Activated CD8-positive, alpha-beta T cell treated with anti-CD3 and anti-CD28 coated beads for 36 hours (primary cell): Measurements from ENCODE around the gene EPB41L2. TPM values are rescaled to one million over a fixed set of nuclear protein-coding genes. Genes with fewer than 3 reads are reported as not detected.

ENCODE experiments used
- ATAC-seq: fragments of 200-7000 bp; cut with Tn5 transposase; one replicate; pipeline ENCODE4 v1.10.0; 2021; ENCODE audit warnings: mild to moderate bottlenecking, moderate library complexity
- CTCF ChIA-PET: fragments of 350-600 bp; sonication (Branson Sonifier 250); formaldehyde crosslinking; loops from one replicate; lab custom pipeline; 2021; ENCODE audit warnings: antibody characterized with exemption; lab: Charles Lee
- POLR2A ChIA-PET: fragments of 350-600 bp; sonication (Branson Sonifier 250); formaldehyde crosslinking; loops from one replicate; lab custom pipeline; 2021; ENCODE audit warnings: antibody characterized with exemption; lab: Charles Lee
- DNase-seq: peaks from one replicate; pipeline ENCODE4 v3.0.0-alpha.2; 2020
- H3K27ac Mint-ChIP-seq: one replicate; pipeline ENCODE4 v1.8.0; 2021; ENCODE audit warnings: mild to moderate bottlenecking, mixed read lengths
- H3K27me3 Mint-ChIP-seq: one replicate; pipeline ENCODE4 v1.8.0; 2021; ENCODE audit warnings: mixed read lengths
- H3K36me3 Mint-ChIP-seq: one replicate; pipeline ENCODE4 v1.8.0; 2021; ENCODE audit warnings: low read depth, mixed read lengths
- H3K4me1 Mint-ChIP-seq: one replicate; pipeline ENCODE4 v1.8.0; 2021; ENCODE audit warnings: low read depth, mixed read lengths
- H3K4me3 Mint-ChIP-seq: one replicate; pipeline ENCODE4 v1.8.0; 2021; ENCODE audit warnings: mild to moderate bottlenecking, moderate library complexity, mixed read lengths
- H3K9me3 Mint-ChIP-seq: one replicate; pipeline ENCODE4 v1.8.0; 2021; ENCODE audit warnings: mixed read lengths
- intact Hi-C: fragments of 100-400 bp; cut with micrococcal nuclease; formaldehyde crosslinking; loops from one replicate; pipeline ENCODE4 v1.10.0; 2022
- total RNA-seq, 2 experiments: library from RNA; stranded (reverse); gene quantifications; one replicate each; pipeline ENCODE4 v1.2.3, GENCODE V29; 2021
- TF ChIP-seq, protein P1 (sequence below): fragments of 200-600 bp; IDR thresholded peaks from one replicate; pipeline ENCODE4 v1.8.0; 2022; ENCODE audit warnings: antibody characterized with exemption, mild to moderate bottlenecking

Gene EPB41L2
- total RNA-seq, 2 experiments from 2014 or later, result 30.6 to 33.3 TPM

DNA sequence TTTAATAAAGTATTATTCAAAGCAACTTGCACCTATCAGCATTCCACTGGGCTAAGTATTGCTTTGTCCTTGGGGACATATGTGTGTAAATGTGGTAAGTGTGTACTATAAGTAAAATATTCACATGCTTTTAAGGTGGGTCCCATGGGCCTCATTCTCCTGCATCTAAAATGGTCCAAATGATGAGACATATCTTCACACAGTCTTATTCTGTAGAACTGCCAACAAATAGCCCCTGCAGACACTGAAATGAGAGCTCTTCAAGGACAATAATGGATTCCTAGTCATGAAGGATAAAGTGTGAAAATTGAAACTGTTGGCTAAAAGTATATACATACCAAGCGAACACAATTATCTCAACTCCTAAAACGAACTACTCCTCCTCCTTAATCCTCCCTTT is 154.1 kb downstream of the EPB41L2 start:
- intact Hi-C loops, result no loop called here
- no peak overlapping the region for H3K27ac Mint-ChIP-seq
- no peak overlapping the region for H3K4me3 Mint-ChIP-seq
- CTCF ChIA-PET, result no interaction called here
- H3K9me3 Mint-ChIP-seq, result no peaks in the 10 kb centered on the region
- H3K4me1 Mint-ChIP-seq, result peaks cover 9% of the 10 kb centered on the region
- ATAC-seq, result no peak
- H3K36me3 Mint-ChIP-seq, result peaks cover 4% of the 10 kb centered on the region
- DNase-seq, result no peak
- TF ChIP-seq, protein P1, sequence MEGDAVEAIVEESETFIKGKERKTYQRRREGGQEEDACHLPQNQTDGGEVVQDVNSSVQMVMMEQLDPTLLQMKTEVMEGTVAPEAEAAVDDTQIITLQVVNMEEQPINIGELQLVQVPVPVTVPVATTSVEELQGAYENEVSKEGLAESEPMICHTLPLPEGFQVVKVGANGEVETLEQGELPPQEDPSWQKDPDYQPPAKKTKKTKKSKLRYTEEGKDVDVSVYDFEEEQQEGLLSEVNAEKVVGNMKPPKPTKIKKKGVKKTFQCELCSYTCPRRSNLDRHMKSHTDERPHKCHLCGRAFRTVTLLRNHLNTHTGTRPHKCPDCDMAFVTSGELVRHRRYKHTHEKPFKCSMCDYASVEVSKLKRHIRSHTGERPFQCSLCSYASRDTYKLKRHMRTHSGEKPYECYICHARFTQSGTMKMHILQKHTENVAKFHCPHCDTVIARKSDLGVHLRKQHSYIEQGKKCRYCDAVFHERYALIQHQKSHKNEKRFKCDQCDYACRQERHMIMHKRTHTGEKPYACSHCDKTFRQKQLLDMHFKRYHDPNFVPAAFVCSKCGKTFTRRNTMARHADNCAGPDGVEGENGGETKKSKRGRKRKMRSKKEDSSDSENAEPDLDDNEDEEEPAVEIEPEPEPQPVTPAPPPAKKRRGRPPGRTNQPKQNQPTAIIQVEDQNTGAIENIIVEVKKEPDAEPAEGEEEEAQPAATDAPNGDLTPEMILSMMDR, result no peak
- no peaks in the 10 kb centered on the region for H3K27me3 Mint-ChIP-seq
- POLR2A ChIA-PET, result no interaction called here

DNA sequence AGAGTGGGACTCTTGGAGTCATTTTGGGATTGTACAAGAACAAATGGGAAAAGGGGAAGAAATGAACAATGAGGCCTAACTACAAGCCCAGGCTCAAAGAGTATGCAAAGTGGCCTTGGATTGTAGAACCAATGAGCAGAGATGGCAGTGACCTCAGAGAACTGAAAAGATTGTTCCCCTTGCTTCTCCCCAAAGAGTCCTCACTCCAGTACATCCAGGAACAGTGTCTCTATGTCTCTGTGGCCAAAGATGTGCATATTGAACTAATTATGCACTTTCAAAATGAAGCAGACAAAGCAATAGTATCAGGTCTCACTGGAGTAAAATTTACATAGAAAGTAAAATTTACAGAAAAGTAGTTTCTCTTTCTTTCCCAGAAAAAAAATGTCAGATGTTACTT is 154.9 kb downstream of the EPB41L2 start:
- POLR2A ChIA-PET, result no interaction called here
- no peaks in the 10 kb centered on the region for H3K27me3 Mint-ChIP-seq
- no peak for DNase-seq

DNA sequence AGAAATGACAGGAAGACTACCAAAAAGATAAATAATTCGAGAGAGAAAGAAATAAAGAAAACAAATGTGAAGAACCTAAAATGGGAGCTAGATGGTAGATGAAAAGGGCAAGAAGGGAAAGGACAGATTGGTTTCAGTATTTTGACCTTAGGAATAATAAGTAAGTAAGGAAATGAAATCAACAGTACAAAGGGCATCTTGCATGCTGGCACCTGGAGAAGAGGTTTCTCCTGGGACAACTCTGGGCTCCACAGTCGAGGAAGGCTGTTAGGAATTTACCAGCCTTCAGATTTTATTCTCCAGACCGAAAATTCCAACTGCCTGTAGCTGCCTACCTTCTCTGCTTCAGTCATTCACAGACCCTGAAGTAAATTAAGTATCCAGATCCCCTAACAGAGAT is 155.4 kb downstream of the EPB41L2 start:
- peaks cover 4% of the 10 kb centered on the region for H3K36me3 Mint-ChIP-seq
- no peak for DNase-seq
- intact Hi-C loops, result no loop called here
- CTCF ChIA-PET, result interaction anchor here (1.0 kb wide), 1 partner anchor 210 kb away, joined by 4 read pairs; no protein-coding TSS in a partner anchor
- POLR2A ChIA-PET, result no interaction called here
- H3K27me3 Mint-ChIP-seq, result no peaks in the 10 kb centered on the region
- TF ChIP-seq, protein P1, result no peak
- peaks cover 2% of the 10 kb centered on the region for H3K4me1 Mint-ChIP-seq
- ATAC-seq, result no peak
- no peak overlapping the region for H3K4me3 Mint-ChIP-seq
- H3K27ac Mint-ChIP-seq, result no peak overlapping the region
- no peaks in the 10 kb centered on the region for H3K9me3 Mint-ChIP-seq

More for the DNA sequence above, 154.9 kb downstream of the EPB41L2 start:
- TF ChIP-seq, protein P1, result no peak
- no peak overlapping the region for H3K27ac Mint-ChIP-seq
- no peaks in the 10 kb centered on the region for H3K9me3 Mint-ChIP-seq
- H3K36me3 Mint-ChIP-seq, result peaks cover 4% of the 10 kb centered on the region
- ATAC-seq, result no peak
- CTCF ChIA-PET, result no interaction called here
- intact Hi-C loops, result no loop called here
- no peak overlapping the region for H3K4me3 Mint-ChIP-seq
- peaks cover 7% of the 10 kb centered on the region for H3K4me1 Mint-ChIP-seq

DNA sequence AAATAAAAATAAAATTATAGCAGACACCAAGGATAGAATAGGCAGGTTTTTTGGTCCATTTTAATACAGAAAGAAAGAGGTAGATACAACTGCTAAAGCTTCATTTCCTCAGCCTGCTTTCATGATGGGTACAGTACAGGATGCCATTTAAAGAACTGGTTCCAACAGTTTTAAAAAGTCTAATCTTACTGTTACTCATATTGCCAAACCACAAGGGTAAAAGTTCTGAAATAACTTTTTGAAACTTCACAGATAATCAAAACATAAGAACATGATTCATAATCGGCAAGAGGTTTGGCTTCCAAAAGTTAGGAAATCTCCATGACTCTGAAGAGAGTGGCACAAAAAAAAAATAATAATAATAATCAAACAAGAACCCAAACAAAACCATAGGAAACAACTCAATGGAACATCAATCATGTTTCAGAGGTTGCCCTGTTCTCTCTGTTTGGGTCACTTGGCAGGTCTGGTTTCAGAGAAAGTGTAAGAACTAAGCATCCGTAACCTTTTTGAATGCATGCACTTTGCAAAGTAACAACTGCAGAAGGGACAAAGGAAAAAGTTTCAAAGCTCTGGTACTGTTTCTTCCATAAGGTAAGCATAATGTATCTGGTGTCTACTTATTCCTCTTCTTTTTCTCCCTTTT is 156.2 kb downstream of the EPB41L2 start:
- ATAC-seq (no peak), DNase-seq (no peak)
- Mint-ChIP-seq H3K4me3 (no peak overlapping the region), H3K27me3 (no peaks in the 10 kb centered on the region), H3K9me3 (no peaks in the 10 kb centered on the region), H3K36me3 (peaks cover 4% of the 10 kb centered on the region), H3K27ac (no peak overlapping the region), H3K4me1 (no peaks in the 10 kb centered on the region)
- TF ChIP-seq, protein P1, result no peak
- ChIA-PET POLR2A (no interaction called here), CTCF (interaction anchor here (0.7 to 1.2 kb wide), 4 partner anchors 9 to 210 kb away, joined by 3 to 4 read pairs (median 4); no protein-coding TSS in a partner anchor)
- intact Hi-C loops, result no loop called here

DNA sequence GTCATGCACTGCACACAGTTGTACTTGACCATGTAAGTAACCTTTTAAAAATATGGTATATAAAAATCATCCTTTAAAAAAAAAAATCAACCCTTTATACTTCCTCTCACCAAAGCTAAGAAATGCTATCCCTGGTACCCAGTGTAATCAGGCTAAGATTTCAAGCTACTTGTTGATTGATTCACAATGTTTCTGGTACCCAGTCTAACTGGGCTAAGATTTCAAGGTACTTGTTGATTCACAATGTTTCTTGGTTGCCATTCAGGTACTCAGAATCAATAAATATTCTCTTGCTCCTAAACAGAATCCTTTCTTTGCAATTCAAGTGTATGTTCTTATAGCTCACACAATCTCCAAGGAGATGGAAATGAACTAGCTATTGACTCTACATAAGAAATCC is 159.4 kb downstream of the EPB41L2 start:
- no peak overlapping the region for H3K4me3 Mint-ChIP-seq
- intact Hi-C loops, result no loop called here
- TF ChIP-seq, protein P1, result no peak
- CTCF ChIA-PET, result interaction anchor here (1.4 to 2.4 kb wide), 2 partner anchors 18 to 213 kb away, joined by 3 to 11 read pairs; no protein-coding TSS in a partner anchor
- H3K9me3 Mint-ChIP-seq, result no peaks in the 10 kb centered on the region
- no peaks in the 10 kb centered on the region for H3K36me3 Mint-ChIP-seq
- DNase-seq (no peak), ATAC-seq (no peak)
- no peaks in the 10 kb centered on the region for H3K4me1 Mint-ChIP-seq
- no peaks in the 10 kb centered on the region for H3K27me3 Mint-ChIP-seq
- POLR2A ChIA-PET, result no interaction called here
- no peak overlapping the region for H3K27ac Mint-ChIP-seq
